OCI-LY7 (cell line): ENCODE data around the gene MYOCOS. TPM values are rescaled to one million over a fixed set of nuclear protein-coding genes. Genes with fewer than 3 reads are reported as not detected.
"Not testable (repeated sequence)": the region's sequence is repeated elsewhere in the genome, so short reads cannot be mapped to it uniquely, and the experiment has no call there.

Source experiments
- BruUV-seq: library from RNA; stranded (reverse); fragments of 400-500 nt; replicated peaks from 2 replicates; lab custom pipeline; 2021; lab: Mats Ljungman, UMichigan
- CTCF ChIA-PET: fragments of 300-600 bp; sonication (Branson Sonifier 250); formaldehyde crosslinking; loops from one replicate; lab custom pipeline; 2022; ENCODE audit warnings: antibody characterized with exemption; ENCODE audit not compliant: unreplicated experiment; lab: Charles Lee
- POLR2A ChIA-PET: fragments of 300-600 bp; sonication (Branson Sonifier 250); formaldehyde crosslinking; loops from one replicate; lab custom pipeline; 2022; ENCODE audit warnings: antibody characterized with exemption; lab: Charles Lee
- DNase-seq: peaks from one replicate; pipeline ENCODE4 v3.0.0-alpha.2; 2015; ENCODE audit warnings: low spot score
- H2AFZ ChIP-seq: fragments of 200-600 bp; sonication (generic), shearing (Covaris generic); 2 replicates; pipeline ENCODE4 v1.6.1; 2014; ENCODE audit warnings: mild to moderate bottlenecking, antibody characterized with exemption, low read length, moderate library complexity
- H3K27ac ChIP-seq: fragments of 200-600 bp; sonication (generic); 2 replicates; pipeline ENCODE4 v1.5.1; 2014; ENCODE audit warnings: mixed run types, low read depth, mild to moderate bottlenecking, moderate library complexity, low read length, inconsistent platforms; ENCODE audit not compliant: poor library complexity, severe bottlenecking
- H3K36me3 ChIP-seq: fragments of 200-600 bp; sonication (generic); 2 replicates; pipeline ENCODE4 v1.6.1; 2014; ENCODE audit warnings: mild to moderate bottlenecking, antibody characterized with exemption, low read length, moderate library complexity, mixed read lengths; ENCODE audit not compliant: insufficient read depth
- H3K4me1 ChIP-seq: fragments of 200-600 bp; sonication (generic); 2 replicates; pipeline ENCODE4 v1.5.1; 2014; ENCODE audit warnings: mild to moderate bottlenecking, low read length; ENCODE audit not compliant: insufficient read depth, poor library complexity, severe bottlenecking
- H3K4me2 ChIP-seq: fragments of 200-600 bp; sonication (generic); 2 replicates; pipeline ENCODE4 v1.6.1; 2014; ENCODE audit warnings: mild to moderate bottlenecking, low read length
- H3K4me3 ChIP-seq: fragments of 200-600 bp; sonication (generic); 2 replicates; pipeline ENCODE4 v1.5.1; 2014; ENCODE audit warnings: mild to moderate bottlenecking, low read depth, low read length; ENCODE audit not compliant: poor library complexity, severe bottlenecking
- H3K79me2 ChIP-seq: fragments of 200-600 bp; sonication (generic); 2 replicates; pipeline ENCODE4 v1.6.1; 2016; ENCODE audit warnings: low read depth, mild to moderate bottlenecking, low read length, moderate library complexity, mixed read lengths; ENCODE audit not compliant: insufficient read depth
- H3K9me2 ChIP-seq: fragments of 200-600 bp; sonication (generic); 2 replicates; pipeline ENCODE4 v1.6.1; 2016; ENCODE audit warnings: mild to moderate bottlenecking, low read length, mixed read lengths; ENCODE audit not compliant: insufficient read depth
- H3K9me3 ChIP-seq: fragments of 200-600 bp; sonication (generic); 2 replicates; pipeline ENCODE4 v1.6.1; 2014; ENCODE audit warnings: mild to moderate bottlenecking, mixed run types, low read length, mixed read lengths
- H4K20me1 ChIP-seq: fragments of 200-600 bp; sonication (generic); 2 replicates; pipeline ENCODE4 v1.6.1; 2014; ENCODE audit warnings: mild to moderate bottlenecking, antibody characterized with exemption, low read length, moderate library complexity, mixed read lengths; ENCODE audit not compliant: insufficient read depth
- EZH2phosphoT487 ChIP-seq: fragments of 200-600 bp; sonication (generic); IDR thresholded peaks from 2 replicates; pipeline ENCODE4 v1.6.1; 2018; ENCODE audit warnings: low read depth, borderline replicate concordance, mild to moderate bottlenecking, mixed run types, antibody characterized with exemption, low read length, moderate library complexity, mixed read lengths
- intact Hi-C: fragments of 100-400 bp; cut with micrococcal nuclease; formaldehyde crosslinking; loops from one replicate; pipeline ENCODE4 v1.10.0; 2022; ENCODE audit not compliant: unreplicated experiment
- total RNA-seq, 2 experiments: library from RNA; depleted of rRNA in 1 of 2; stranded (reverse); fragments of >200 nt in 1 of 2; shearing (Covaris generic) in 1 of 2; gene quantifications; 2 replicates each; pipeline ENCODE4 v1.2.3, GENCODE V29; 2014 to 2022
- TF ChIP-seq, protein P1 (sequence below): fragments of 200-600 bp; sonication (generic); conservative IDR thresholded peaks from 2 replicates; pipeline ENCODE4 v1.5.1; 2014; ENCODE audit warnings: mild to moderate bottlenecking, antibody characterized with exemption, low read length, moderate library complexity, mixed read lengths

Gene MYOCOS
- total RNA-seq, 2 experiments from 2014 or later, result 0.16 to 0.21 TPM

DNA sequence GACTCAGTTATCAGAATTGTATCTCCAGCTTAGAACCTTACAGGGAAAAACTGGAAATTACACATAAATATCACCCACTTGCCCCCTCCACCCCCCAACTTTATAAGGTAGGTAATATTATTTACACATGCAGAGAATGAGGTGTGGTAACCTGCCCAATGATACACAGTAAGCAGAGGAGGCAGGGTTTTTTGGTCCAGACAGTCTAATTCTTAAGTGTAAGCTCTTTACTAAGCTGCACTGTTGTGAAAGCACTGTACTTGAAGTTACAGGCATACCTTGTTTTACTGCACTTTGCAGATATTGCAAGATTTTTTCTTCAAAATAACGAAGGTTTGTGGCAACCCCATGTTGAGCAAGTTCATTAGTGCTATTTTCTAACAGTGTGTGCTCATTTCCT lies 24.8 kb upstream of the MYOCOS start:
- no TSS peak for BruUV-seq
- TF ChIP-seq, protein P1, sequence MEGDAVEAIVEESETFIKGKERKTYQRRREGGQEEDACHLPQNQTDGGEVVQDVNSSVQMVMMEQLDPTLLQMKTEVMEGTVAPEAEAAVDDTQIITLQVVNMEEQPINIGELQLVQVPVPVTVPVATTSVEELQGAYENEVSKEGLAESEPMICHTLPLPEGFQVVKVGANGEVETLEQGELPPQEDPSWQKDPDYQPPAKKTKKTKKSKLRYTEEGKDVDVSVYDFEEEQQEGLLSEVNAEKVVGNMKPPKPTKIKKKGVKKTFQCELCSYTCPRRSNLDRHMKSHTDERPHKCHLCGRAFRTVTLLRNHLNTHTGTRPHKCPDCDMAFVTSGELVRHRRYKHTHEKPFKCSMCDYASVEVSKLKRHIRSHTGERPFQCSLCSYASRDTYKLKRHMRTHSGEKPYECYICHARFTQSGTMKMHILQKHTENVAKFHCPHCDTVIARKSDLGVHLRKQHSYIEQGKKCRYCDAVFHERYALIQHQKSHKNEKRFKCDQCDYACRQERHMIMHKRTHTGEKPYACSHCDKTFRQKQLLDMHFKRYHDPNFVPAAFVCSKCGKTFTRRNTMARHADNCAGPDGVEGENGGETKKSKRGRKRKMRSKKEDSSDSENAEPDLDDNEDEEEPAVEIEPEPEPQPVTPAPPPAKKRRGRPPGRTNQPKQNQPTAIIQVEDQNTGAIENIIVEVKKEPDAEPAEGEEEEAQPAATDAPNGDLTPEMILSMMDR, result no peak
- no peak for TF ChIP-seq EZH2phosphoT487
- Histone ChIP-seq H3K4me2 (no peak overlapping the region), H3K9me2 (no peaks in the 10 kb centered on the region), H2AFZ (no peak overlapping the region), H3K9me3 (no peaks in the 10 kb centered on the region), H3K79me2 (no peaks in the 10 kb centered on the region), H3K4me3 (no peak overlapping the region), H4K20me1 (no peaks in the 10 kb centered on the region), H3K4me1 (no peaks in the 10 kb centered on the region), H3K36me3 (peaks cover 41% of the 10 kb centered on the region), H3K27ac (no peak overlapping the region)
- intact Hi-C loops, result no loop called here
- ChIA-PET POLR2A (interaction anchor here (0.6 to 1.2 kb wide), 3 partner anchors 20 to 396 kb away, joined by 3 to 8 read pairs (median 7); no protein-coding TSS in a partner anchor), CTCF (no interaction called here)
- DNase-seq, result no peak

- POLR2A ChIA-PET, result not testable (repeated sequence)
These were observed 21.7 kb upstream of the MYOCOS start for GRCh38 chr1:171600310-171600709.

DNA sequence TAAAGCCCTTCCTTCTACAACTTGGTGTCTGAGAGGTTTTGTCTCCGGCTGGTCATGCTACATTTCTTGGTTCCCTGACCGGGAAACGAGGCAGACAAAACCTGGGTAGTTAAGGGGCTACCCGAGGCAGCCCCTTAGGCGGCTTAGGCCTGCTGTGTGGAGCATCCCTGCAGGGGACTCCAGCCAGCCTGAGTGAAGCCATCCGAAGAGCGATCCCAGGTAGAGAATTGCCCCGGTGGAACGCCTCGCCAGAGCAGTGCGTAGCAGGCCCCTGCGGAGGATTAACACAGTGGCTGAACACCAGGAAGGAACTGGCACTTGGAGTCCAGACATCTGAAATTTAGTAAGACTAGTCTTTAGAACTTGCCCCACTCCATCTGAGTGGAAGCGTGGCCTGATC lies 21.2 kb upstream of the MYOCOS start:
- no peaks in the 10 kb centered on the region for H3K9me3 ChIP-seq
- TF ChIP-seq, protein P1, result no peak
- no peak for TF ChIP-seq EZH2phosphoT487
- H3K4me3 ChIP-seq, result no peak overlapping the region
- POLR2A ChIA-PET, result no interaction called here
- no peaks in the 10 kb centered on the region for H3K9me2 ChIP-seq
- no peaks in the 10 kb centered on the region for H3K4me1 ChIP-seq
- no peak overlapping the region for H3K4me2 ChIP-seq
- H2AFZ ChIP-seq, result no peak overlapping the region
- no peaks in the 10 kb centered on the region for H4K20me1 ChIP-seq
- no TSS peak for BruUV-seq
- H3K27ac ChIP-seq, result no peak overlapping the region
- CTCF ChIA-PET, result no interaction called here
- peaks cover 7% of the 10 kb centered on the region; the same call in 1 of the 2 replicates for H3K36me3 ChIP-seq
- DNase-seq, result no peak
- no peaks in the 10 kb centered on the region for H3K79me2 ChIP-seq
- intact Hi-C loops, result no loop called here

More at GRCh38 chr1:171600310-171600709, 21.7 kb upstream of the MYOCOS start:
- H3K36me3 ChIP-seq, result peaks cover 12% of the 10 kb centered on the region; the same call in 1 of the 2 replicates
- CTCF ChIA-PET, intact Hi-C loops, H3K27ac ChIP-seq, H3K4me3 ChIP-seq, BruUV-seq, DNase-seq, H3K79me2 ChIP-seq, H4K20me1 ChIP-seq, H2AFZ ChIP-seq, H3K4me2 ChIP-seq, H3K9me2 ChIP-seq, H3K4me1 ChIP-seq, H3K9me3 ChIP-seq: not testable (repeated sequence)

DNA sequence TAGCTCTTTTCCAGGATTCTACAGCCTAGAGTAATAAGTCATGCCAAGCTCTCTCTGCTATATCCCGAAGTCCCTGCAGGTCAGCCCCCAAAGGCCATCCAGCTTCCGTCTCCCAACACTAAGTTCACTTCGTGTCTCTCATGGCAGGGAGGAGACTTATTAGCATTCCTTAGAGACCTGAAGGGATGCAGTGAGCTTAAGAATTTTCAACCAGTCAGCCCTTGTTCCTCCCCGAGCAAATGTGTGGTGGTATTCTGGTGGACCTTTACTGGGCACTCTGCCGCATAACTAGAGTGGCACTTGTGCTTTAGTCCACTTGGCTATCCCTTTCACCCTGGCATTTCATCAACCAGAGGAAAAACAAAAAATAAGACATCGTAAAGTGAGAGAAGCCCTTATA lies 19.0 kb upstream of the MYOCOS start:
- DNase-seq, H4K20me1 ChIP-seq, H3K27ac ChIP-seq, H3K4me3 ChIP-seq, BruUV-seq, H2AFZ ChIP-seq, H3K9me3 ChIP-seq, intact Hi-C loops, H3K79me2 ChIP-seq, CTCF ChIA-PET, H3K4me2 ChIP-seq, H3K4me1 ChIP-seq, H3K9me2 ChIP-seq, H3K36me3 ChIP-seq: not testable (repeated sequence)
- POLR2A ChIA-PET, result interaction anchor here (0.8 kb wide), 1 partner anchor 10 kb away, joined by 3 read pairs; no protein-coding TSS in a partner anchor
